ENCODE measurements around the gene POLR2E.

DNA sequence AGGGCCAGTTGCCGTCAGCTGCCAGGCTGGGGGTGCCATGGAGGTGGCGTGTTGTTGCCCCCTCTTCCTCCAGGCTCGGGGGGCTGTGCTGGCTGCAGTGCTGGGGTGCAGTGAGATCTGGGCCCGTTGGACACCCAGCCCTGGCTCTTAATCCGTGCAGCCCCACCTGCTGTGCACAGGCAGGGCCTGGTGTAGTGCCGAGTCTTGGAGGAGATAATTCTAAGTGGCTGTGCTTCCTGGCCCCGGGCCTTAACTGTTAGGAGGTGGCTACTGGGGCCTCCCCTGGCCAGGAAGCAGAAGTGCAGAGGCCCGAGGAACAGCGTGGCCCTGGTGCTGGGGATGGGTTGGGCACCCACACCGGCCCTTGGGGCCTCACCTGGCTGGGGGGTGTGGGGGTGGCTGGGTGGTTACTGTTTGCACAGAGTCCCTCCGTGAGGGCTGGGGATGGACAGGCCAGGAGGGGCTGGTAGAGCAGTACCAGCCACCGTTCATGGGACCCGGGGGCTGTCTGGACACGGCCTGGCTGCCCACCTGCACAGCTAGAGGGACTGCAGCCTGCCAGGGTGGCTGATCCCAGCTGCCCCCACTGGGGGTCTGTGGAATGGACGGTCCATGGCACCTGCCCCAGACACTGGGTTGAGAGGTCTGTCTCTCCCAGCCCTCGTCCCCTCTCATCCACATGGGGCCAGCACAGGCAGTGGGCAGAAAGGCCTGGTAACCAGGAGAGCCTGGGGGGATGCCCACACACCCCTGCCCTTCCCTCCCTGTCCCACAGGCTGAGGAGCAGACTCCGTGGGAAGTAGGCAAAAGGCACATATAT, 11.9 kb upstream of the POLR2E start:
- TF ChIP-seq, protein P1, sequence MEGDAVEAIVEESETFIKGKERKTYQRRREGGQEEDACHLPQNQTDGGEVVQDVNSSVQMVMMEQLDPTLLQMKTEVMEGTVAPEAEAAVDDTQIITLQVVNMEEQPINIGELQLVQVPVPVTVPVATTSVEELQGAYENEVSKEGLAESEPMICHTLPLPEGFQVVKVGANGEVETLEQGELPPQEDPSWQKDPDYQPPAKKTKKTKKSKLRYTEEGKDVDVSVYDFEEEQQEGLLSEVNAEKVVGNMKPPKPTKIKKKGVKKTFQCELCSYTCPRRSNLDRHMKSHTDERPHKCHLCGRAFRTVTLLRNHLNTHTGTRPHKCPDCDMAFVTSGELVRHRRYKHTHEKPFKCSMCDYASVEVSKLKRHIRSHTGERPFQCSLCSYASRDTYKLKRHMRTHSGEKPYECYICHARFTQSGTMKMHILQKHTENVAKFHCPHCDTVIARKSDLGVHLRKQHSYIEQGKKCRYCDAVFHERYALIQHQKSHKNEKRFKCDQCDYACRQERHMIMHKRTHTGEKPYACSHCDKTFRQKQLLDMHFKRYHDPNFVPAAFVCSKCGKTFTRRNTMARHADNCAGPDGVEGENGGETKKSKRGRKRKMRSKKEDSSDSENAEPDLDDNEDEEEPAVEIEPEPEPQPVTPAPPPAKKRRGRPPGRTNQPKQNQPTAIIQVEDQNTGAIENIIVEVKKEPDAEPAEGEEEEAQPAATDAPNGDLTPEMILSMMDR (IDR thresholded peaks at IDR 0.05) = no peak
- no peak for TF ChIP-seq POLR2A (IDR thresholded peaks at IDR 0.05)
- no peak for TF ChIP-seq EP300 (IDR thresholded peaks at IDR 0.05)
